Lower lobe of right lung (tissue), 2 donors: ENCODE data around the gene NAP1L5. TPM values are rescaled to one million over a fixed set of nuclear protein-coding genes. Genes with fewer than 3 reads are reported as not detected.

Experiments used
- ATAC-seq, 2 donors: fragments of 200-7000 bp; cut with Tn5 transposase; one replicate each; pipeline ENCODE4 v1.9.1; 2020 to 2022; ENCODE audit warnings: mild to moderate bottlenecking in 2 of 2, moderate library complexity in 2 of 2
- DNase-seq: peaks from one replicate; pipeline ENCODE4 v3.0.0-alpha.2; 2020
- H3K27ac ChIP-seq: fragments of 200-600 bp; one replicate; pipeline ENCODE4 v1.8.0; 2022
- H3K27me3 ChIP-seq: fragments of 200-600 bp; one replicate; pipeline ENCODE4 v1.8.0; 2022; ENCODE audit warnings: low read depth
- H3K36me3 ChIP-seq: fragments of 200-600 bp; one replicate; pipeline ENCODE4 v1.8.0; 2022; ENCODE audit warnings: mild to moderate bottlenecking
- H3K4me1 ChIP-seq: fragments of 200-600 bp; one replicate; pipeline ENCODE4 v1.8.0; 2022
- H3K4me3 ChIP-seq: fragments of 200-600 bp; one replicate; pipeline ENCODE4 v1.8.0; 2022; ENCODE audit warnings: mild to moderate bottlenecking
- H3K9me3 ChIP-seq: fragments of 200-600 bp; one replicate; pipeline ENCODE4 v1.8.0; 2022
- intact Hi-C: fragments of 100-400 bp; cut with DNase I; formaldehyde crosslinking; loops from one replicate; pipeline ENCODE4 v1.11.0; 2022
- total RNA-seq: library from RNA; stranded (reverse); fragmentation: NEBNext Ultra II Directional; extraction: Animal tissue kit (Norgen Biotek cat#: 25700); gene quantifications from one replicate; pipeline ENCODE4 v1.2.1, GENCODE V29; 2021
- TF ChIP-seq, protein P1 (sequence below): fragments of 200-600 bp; IDR thresholded peaks from one replicate; pipeline ENCODE4 v1.8.0; 2022; ENCODE audit warnings: antibody characterized with exemption, mild to moderate bottlenecking
- donor health status: DM: no; HTN: yes; CAD: no; lungs with severe emphysema.

The NAP1L5 gene
- total RNA-seq, 1 donor from 2014 or later: 3.0 TPM

GRCh38 chr4:88736264-88736663 lies 38.6 kb upstream of the NAP1L5 start:
- Histone ChIP-seq H3K27ac (no peak overlapping the region), H3K4me1 (peaks cover 22% of the 10 kb centered on the region), H3K4me3 (no peak overlapping the region), H3K36me3 (peaks cover 47% of the 10 kb centered on the region), H3K27me3 (no peaks in the 10 kb centered on the region), H3K9me3 (no peaks in the 10 kb centered on the region)
- TF ChIP-seq, protein P1, sequence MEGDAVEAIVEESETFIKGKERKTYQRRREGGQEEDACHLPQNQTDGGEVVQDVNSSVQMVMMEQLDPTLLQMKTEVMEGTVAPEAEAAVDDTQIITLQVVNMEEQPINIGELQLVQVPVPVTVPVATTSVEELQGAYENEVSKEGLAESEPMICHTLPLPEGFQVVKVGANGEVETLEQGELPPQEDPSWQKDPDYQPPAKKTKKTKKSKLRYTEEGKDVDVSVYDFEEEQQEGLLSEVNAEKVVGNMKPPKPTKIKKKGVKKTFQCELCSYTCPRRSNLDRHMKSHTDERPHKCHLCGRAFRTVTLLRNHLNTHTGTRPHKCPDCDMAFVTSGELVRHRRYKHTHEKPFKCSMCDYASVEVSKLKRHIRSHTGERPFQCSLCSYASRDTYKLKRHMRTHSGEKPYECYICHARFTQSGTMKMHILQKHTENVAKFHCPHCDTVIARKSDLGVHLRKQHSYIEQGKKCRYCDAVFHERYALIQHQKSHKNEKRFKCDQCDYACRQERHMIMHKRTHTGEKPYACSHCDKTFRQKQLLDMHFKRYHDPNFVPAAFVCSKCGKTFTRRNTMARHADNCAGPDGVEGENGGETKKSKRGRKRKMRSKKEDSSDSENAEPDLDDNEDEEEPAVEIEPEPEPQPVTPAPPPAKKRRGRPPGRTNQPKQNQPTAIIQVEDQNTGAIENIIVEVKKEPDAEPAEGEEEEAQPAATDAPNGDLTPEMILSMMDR: no peak
- intact Hi-C loops: no loop called here
- DNase-seq (no peak), ATAC-seq (no peak)

DNA sequence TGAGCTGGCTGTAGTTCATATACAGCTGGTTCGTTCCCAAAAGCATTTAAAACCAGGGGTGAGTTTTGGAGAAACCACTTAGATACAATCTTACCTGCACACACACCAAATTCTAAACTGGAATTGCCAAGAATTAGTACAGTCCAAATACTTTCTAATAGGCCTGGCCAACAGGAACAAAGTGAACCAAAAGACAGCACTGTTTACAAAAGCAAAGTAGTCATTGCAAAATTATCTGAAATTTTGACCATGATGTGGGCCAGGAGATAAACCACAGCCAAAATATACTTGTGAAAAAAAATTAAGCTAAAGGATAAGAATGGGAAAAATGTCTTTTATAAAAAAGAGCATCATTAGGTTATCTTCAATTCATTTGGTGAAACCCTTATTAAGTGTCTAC lies 37.9 kb upstream of the NAP1L5 start:
- Histone ChIP-seq H3K4me1 (peaks cover 23% of the 10 kb centered on the region), H3K36me3 (peaks cover 54% of the 10 kb centered on the region), H3K4me3 (no peak overlapping the region), H3K27ac (peak overlapping the region; percentile 0), H3K9me3 (no peaks in the 10 kb centered on the region), H3K27me3 (no peaks in the 10 kb centered on the region)
- TF ChIP-seq, protein P1: no peak
- intact Hi-C loops: no loop called here
- ATAC-seq (peak in 1 of 2 donors; percentile 5), DNase-seq (no peak)

DNA sequence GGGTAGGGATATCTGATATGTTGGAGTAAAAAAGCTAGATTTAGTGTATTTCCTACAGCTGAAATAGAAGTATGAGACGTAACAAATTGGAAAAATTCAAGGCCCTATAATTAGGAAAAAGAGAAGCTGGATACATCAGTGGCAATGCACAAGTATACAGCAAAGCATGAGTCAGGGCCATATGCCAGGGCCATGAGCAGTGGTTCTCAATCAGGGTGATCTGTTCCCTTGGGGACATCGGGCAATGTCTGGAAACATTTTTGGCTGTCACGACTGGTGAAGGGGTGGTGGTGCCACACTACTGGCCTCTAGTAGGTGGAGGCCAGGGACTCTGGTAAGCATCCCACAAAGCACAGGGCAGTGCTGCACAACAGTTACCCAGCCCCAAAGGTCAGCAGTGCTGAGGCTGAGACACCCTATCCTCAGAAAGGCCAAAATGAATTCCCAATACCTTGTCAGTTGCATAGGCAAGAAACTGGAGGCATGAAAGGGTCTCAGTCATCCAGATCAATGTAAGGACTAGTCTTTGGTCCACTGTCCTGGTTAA lies 36.8 kb upstream of the NAP1L5 start:
- H3K36me3 ChIP-seq: peaks cover 65% of the 10 kb centered on the region
- H3K4me3 ChIP-seq: no peak overlapping the region
- TF ChIP-seq, protein P1: no peak
- ATAC-seq: no peak
- intact Hi-C loops: no loop called here
- no peak for DNase-seq
- H3K27me3 ChIP-seq: no peaks in the 10 kb centered on the region
- H3K9me3 ChIP-seq: no peaks in the 10 kb centered on the region
- H3K27ac ChIP-seq: peak overlapping the region; percentile 0
- peaks cover 23% of the 10 kb centered on the region for H3K4me1 ChIP-seq

GRCh38 chr4:88732714-88733368 lies 35.2 kb upstream of the NAP1L5 start:
- TF ChIP-seq, protein P1: no peak
- no peaks in the 10 kb centered on the region for H3K27me3 ChIP-seq
- DNase-seq: no peak
- no peak overlapping the region for H3K27ac ChIP-seq
- H3K4me3 ChIP-seq: no peak overlapping the region
- H3K9me3 ChIP-seq: no peaks in the 10 kb centered on the region
- intact Hi-C loops: no loop called here
- H3K36me3 ChIP-seq: peaks cover 69% of the 10 kb centered on the region
- ATAC-seq: no peak
- H3K4me1 ChIP-seq: peaks cover 19% of the 10 kb centered on the region

DNA sequence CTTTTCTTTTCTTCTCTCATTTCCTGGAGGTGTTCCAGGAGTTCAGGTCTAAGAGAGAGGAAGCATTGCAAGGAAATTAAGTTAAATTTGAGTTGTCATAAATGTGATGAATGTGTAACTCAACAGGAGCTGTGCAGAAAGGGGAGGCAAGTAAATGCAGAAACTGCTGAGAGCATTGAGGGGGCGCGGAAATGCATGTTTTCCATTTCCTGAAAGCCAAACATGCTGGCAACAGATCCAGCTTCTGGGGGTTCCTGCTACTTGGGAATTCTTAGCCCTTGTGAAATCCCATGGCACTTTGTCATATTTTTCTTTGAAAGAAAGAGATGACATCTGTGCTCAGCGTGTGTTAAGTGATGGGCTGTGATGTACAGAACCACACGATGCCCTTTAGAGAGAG lies 33.8 kb upstream of the NAP1L5 start:
- peaks cover 12% of the 10 kb centered on the region for H3K4me1 ChIP-seq
- intact Hi-C loops: no loop called here
- no peaks in the 10 kb centered on the region for H3K27me3 ChIP-seq
- no peak for ATAC-seq
- H3K4me3 ChIP-seq: no peak overlapping the region
- H3K36me3 ChIP-seq: peaks cover 83% of the 10 kb centered on the region
- no peaks in the 10 kb centered on the region for H3K9me3 ChIP-seq
- H3K27ac ChIP-seq: no peak overlapping the region
- TF ChIP-seq, protein P1: no peak
- no peak for DNase-seq
